CD4-positive, alpha-beta memory T cell (primary cell): ENCODE results near the gene PTPRG. TPM values are rescaled to one million over a fixed set of nuclear protein-coding genes. Genes with fewer than 3 reads are reported as not detected.

ENCODE experiments used
- CTCF ChIA-PET: fragments of 350-600 bp; sonication (Branson Sonifier 250); formaldehyde crosslinking; loops from one replicate; lab custom pipeline; 2021; ENCODE audit warnings: inconsistent platforms; ENCODE audit not compliant: partially characterized antibody; lab: Charles Lee
- POLR2A ChIA-PET: fragments of 350-600 bp; sonication (Branson Sonifier 250); formaldehyde crosslinking; loops from one replicate; lab custom pipeline; 2021; ENCODE audit not compliant: partially characterized antibody; lab: Charles Lee
- DNase-seq, 5 donors: peaks; one replicate each; pipeline versions ENCODE4 v3.0.0 to v3.0.0-alpha.2; 2020 to 2022; ENCODE audit warnings: mixed read lengths in 1 of 5
- H3K27ac ChIP-seq: one replicate; pipeline ENCODE4 v1.7.0; 2013; ENCODE audit warnings: low read depth, low read length
- H3K27me3 ChIP-seq: 2 replicates; pipeline ENCODE4 v1.7.0; 2013; ENCODE audit warnings: mild to moderate bottlenecking, low read length, moderate library complexity; ENCODE audit not compliant: insufficient read depth
- H3K36me3 ChIP-seq: 2 replicates; pipeline ENCODE4 v1.7.0; 2013; ENCODE audit warnings: mild to moderate bottlenecking, low read length, moderate library complexity; ENCODE audit not compliant: insufficient read depth
- H3K4me1 ChIP-seq: 2 replicates; pipeline ENCODE4 v1.7.0; 2013; ENCODE audit warnings: mild to moderate bottlenecking, low read length, moderate library complexity; ENCODE audit not compliant: insufficient read depth
- H3K4me3 ChIP-seq, 2 donors: one replicate each; pipeline ENCODE4 v1.7.0; 2013; ENCODE audit warnings: low read length in 2 of 2, mild to moderate bottlenecking in 1 of 2
- H3K9me3 ChIP-seq, 2 donors: one replicate each; pipeline ENCODE4 v1.7.0; 2013; ENCODE audit warnings: low read length in 2 of 2, control low read depth in 1 of 2; ENCODE audit not compliant: control insufficient read depth in 1 of 2
- H3K27ac Mint-ChIP-seq, 7 donors: one replicate each; pipeline ENCODE4 v1.8.0; 2020 to 2021; ENCODE audit warnings: mixed read lengths in 7 of 7, mild to moderate bottlenecking in 6 of 7, inconsistent platforms in 3 of 7, moderate library complexity in 3 of 7
- H3K27me3 Mint-ChIP-seq, 2 donors: one replicate each; pipeline ENCODE4 v1.8.0; 2020 to 2021; ENCODE audit warnings: mixed read lengths in 2 of 2
- H3K36me3 Mint-ChIP-seq, 2 donors: one replicate each; pipeline ENCODE4 v1.8.0; 2020 to 2021; ENCODE audit warnings: mixed read lengths in 2 of 2, inconsistent platforms in 1 of 2, mild to moderate bottlenecking in 1 of 2
- H3K4me1 Mint-ChIP-seq, 4 donors: one replicate each; pipeline ENCODE4 v1.8.0; 2020 to 2021; ENCODE audit warnings: mixed read lengths in 4 of 4, mild to moderate bottlenecking in 1 of 4
- H3K4me3 Mint-ChIP-seq, 8 donors: one replicate each; pipeline ENCODE4 v1.8.0; 2020 to 2021; ENCODE audit warnings: mixed read lengths in 8 of 8, mild to moderate bottlenecking in 7 of 8, moderate library complexity in 6 of 8, inconsistent platforms in 3 of 8
- H3K9me3 Mint-ChIP-seq, 8 donors: one replicate each; pipeline ENCODE4 v1.8.0; 2020 to 2021; ENCODE audit warnings: mixed read lengths in 8 of 8, mild to moderate bottlenecking in 5 of 8, inconsistent platforms in 3 of 8, moderate library complexity in 1 of 8
- intact Hi-C: fragments of 100-400 bp; cut with micrococcal nuclease; formaldehyde crosslinking; loops from one replicate; pipeline ENCODE4 v1.15.1; 2023
- polyA plus RNA-seq, 2 donors: library from polyadenylated mRNA; unstranded; fragments of 300-500 nt; fragmentation: Illumina TruSeq; gene quantifications; one replicate each; pipeline ENCODE4 v1.2.3, GENCODE V29; 2021
- total RNA-seq, 2 experiments: library from RNA; stranded (reverse); gene quantifications; one replicate each; pipeline ENCODE4 v1.2.3, GENCODE V29; 2021

PTPRG gene
- total and polyA plus RNA-seq, 4 experiments from 2014 or later, result not detected

DNA sequence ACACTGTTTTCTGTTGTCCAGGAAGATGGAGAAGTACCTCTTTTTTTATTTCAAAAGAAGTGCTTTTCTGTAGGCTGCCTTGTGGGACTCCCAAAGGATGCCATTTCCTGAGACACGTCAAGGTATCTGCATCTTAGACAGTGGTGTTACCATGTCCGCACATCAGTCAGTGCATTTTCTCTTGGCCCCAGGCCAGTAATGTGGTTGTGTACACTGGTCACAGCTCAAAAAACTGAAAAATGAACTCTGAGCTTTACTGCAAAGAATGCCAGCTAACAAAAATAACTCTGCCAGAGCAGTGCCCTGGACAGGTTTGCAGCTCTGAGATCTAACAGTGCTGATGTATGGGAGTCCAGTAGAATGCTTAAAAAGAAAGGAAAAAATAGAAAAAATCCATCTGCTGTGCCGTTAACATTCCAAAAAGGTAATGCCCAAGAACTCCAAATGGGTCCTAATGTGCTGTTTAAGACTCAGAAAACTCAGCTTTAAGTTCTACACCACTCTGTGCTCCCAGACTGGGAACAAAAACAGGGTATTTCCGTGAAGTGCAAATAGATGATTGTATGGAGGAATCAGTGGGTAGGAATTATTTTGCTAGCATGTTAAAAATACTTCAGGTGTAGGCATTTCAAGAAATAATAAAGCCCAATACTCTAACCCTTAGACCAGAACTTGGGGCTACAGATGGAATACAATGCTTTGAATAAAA is 496.1 kb downstream of the PTPRG start:
- no peak overlapping the region for H3K27ac ChIP-seq
- no peak for DNase-seq
- no peaks in the 10 kb centered on the region for H3K9me3 ChIP-seq
- H3K27me3 ChIP-seq, result no peaks in the 10 kb centered on the region
- Mint-ChIP-seq H3K4me1 (no peaks in the 10 kb centered on the region), H3K9me3 (peaks cover 0 to 8% (median 2%) of the 10 kb centered on the region in 8 donors), H3K4me3 (no peak overlapping the region), H3K27ac (no peak overlapping the region), H3K36me3 (no peaks in the 10 kb centered on the region), H3K27me3 (peaks cover 2 to 3% of the 10 kb centered on the region in 2 donors)
- H3K4me3 ChIP-seq, result no peak overlapping the region
- intact Hi-C loops, result no loop called here
- no peaks in the 10 kb centered on the region for H3K36me3 ChIP-seq
- ChIA-PET POLR2A (no interaction called here), CTCF (no interaction called here)
- no peaks in the 10 kb centered on the region for H3K4me1 ChIP-seq

DNA sequence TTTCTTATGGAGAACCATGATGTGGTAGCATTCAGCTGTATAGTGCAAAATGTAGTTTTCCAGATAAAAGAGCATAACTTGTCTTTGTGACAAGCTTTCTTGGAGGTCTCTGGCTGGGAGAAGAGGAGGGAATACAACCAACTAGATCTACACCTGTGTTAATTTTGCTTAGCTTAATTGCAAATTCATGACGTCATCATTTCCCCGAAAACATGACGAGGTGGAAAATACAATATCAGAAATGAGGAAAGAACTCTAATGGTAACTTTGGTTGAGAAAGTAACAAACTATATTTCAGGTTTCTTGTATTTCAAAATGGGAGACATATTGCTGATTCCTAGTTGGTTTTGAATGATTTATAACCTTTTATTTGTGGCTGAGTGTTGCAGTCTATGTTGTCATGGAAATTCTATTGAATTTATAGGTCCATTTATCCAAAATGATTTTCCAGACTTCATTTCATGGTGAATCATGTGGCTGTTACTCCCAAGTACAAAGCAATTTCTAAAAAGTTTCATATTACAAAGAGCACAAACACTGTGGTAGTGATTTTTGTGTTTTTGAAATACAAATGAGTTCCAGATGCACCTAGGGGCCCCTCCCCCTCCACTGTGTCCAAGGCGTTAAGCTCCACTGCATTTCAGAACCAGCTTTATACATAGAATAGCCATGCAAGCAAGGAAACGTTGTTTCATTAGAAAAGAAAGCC is 504.8 kb downstream of the PTPRG start:
- Mint-ChIP-seq H3K9me3 (peaks cover 0 to 11% (median under 1%) of the 10 kb centered on the region in 8 donors), H3K4me1 (no peaks in the 10 kb centered on the region), H3K27me3 (peaks cover 0 to 2% of the 10 kb centered on the region in 2 donors), H3K27ac (no peak overlapping the region), H3K4me3 (no peak overlapping the region), H3K36me3 (no peaks in the 10 kb centered on the region)
- ChIA-PET CTCF (no interaction called here), POLR2A (no interaction called here)
- intact Hi-C loops, result no loop called here
- no peaks in the 10 kb centered on the region for H3K27me3 ChIP-seq
- no peaks in the 10 kb centered on the region for H3K4me1 ChIP-seq
- H3K27ac ChIP-seq, result no peak overlapping the region
- no peaks in the 10 kb centered on the region for H3K36me3 ChIP-seq
- H3K9me3 ChIP-seq, result no peaks in the 10 kb centered on the region
- DNase-seq, result no peak
- no peak overlapping the region for H3K4me3 ChIP-seq

GRCh38 chr3:62068337-62068736 is 507.0 kb downstream of the PTPRG start:
- H3K27me3 Mint-ChIP-seq, result no peaks in the 10 kb centered on the region
- no peaks in the 10 kb centered on the region for H3K36me3 ChIP-seq
- H3K27ac Mint-ChIP-seq, result no peak overlapping the region
- intact Hi-C loops, result no loop called here
- ChIA-PET CTCF (no interaction called here), POLR2A (no interaction called here)
- H3K4me3 ChIP-seq, result no peak overlapping the region
- no peaks in the 10 kb centered on the region for H3K27me3 ChIP-seq
- H3K4me1 ChIP-seq, result no peaks in the 10 kb centered on the region
- H3K9me3 ChIP-seq, result no peaks in the 10 kb centered on the region
- H3K36me3 Mint-ChIP-seq, result no peaks in the 10 kb centered on the region
- H3K4me3 Mint-ChIP-seq, result no peak overlapping the region
- H3K27ac ChIP-seq, result no peak overlapping the region
- no peak for DNase-seq
- H3K4me1 Mint-ChIP-seq, result no peaks in the 10 kb centered on the region
- H3K9me3 Mint-ChIP-seq, result peaks cover 0 to 3% (median under 1%) of the 10 kb centered on the region in 8 donors

DNA sequence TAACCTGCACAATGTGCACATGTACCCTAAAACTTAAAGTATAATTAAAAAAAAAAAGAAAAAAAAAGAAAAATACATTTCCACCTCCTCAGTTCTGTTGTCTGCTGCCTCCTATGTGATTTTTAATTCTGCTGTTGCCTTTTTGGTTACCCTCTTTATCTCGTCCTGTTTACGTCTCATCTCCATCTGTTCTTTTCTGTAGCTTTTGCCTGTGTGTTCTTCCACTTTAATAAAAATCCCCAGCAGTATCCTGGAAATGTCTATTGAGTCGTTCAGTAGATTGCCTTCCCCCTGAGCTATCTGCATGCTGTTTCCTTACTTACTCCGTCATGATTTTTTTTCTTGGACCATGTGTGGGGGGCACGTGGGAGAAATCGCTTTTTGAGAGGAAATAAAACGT is 509.5 kb downstream of the PTPRG start:
- H3K27ac ChIP-seq, result no peak overlapping the region
- ChIA-PET CTCF (no interaction called here), POLR2A (no interaction called here)
- no peaks in the 10 kb centered on the region for H3K9me3 ChIP-seq
- DNase-seq, result no peak
- Mint-ChIP-seq H3K36me3 (no peaks in the 10 kb centered on the region), H3K27me3 (no peaks in the 10 kb centered on the region), H3K4me1 (no peaks in the 10 kb centered on the region), H3K4me3 (no peak overlapping the region), H3K27ac (no peak overlapping the region), H3K9me3 (peaks cover 0 to 2% (median 0%) of the 10 kb centered on the region in 8 donors)
- H3K4me3 ChIP-seq, result no peak overlapping the region
- no peaks in the 10 kb centered on the region for H3K27me3 ChIP-seq
- no peaks in the 10 kb centered on the region for H3K36me3 ChIP-seq
- intact Hi-C loops, result no loop called here
- no peaks in the 10 kb centered on the region for H3K4me1 ChIP-seq

DNA sequence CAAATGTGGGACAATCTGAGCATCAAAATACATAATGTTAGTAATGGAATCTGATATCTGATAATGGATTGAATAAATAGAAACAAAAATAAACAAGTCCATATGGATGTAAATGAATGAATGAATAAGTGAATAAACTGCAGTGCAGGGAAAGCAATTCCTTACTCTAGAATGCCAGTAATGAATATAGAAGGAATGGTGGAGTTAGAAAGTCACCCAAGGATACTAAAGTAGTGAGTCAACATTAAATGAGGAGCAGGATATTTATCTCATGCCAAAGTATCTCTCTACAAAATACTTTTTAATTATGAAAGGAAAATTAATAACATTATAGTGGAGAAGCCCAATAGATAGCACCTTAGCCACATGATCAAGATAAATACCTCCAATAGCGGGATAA is 511.7 kb downstream of the PTPRG start:
- no peaks in the 10 kb centered on the region for H3K36me3 ChIP-seq
- H3K27me3 ChIP-seq, result no peaks in the 10 kb centered on the region
- ChIA-PET POLR2A (no interaction called here), CTCF (no interaction called here)
- H3K4me1 ChIP-seq, result no peaks in the 10 kb centered on the region
- no peak overlapping the region for H3K4me3 ChIP-seq
- Mint-ChIP-seq H3K36me3 (no peaks in the 10 kb centered on the region), H3K27me3 (no peaks in the 10 kb centered on the region), H3K27ac (no peak overlapping the region), H3K4me3 (no peak overlapping the region), H3K9me3 (peaks cover 0 to 3% (median 0%) of the 10 kb centered on the region in 8 donors), H3K4me1 (no peaks in the 10 kb centered on the region)
- no peaks in the 10 kb centered on the region for H3K9me3 ChIP-seq
- no peak overlapping the region for H3K27ac ChIP-seq
- no peak for DNase-seq
- intact Hi-C loops, result no loop called here

DNA sequence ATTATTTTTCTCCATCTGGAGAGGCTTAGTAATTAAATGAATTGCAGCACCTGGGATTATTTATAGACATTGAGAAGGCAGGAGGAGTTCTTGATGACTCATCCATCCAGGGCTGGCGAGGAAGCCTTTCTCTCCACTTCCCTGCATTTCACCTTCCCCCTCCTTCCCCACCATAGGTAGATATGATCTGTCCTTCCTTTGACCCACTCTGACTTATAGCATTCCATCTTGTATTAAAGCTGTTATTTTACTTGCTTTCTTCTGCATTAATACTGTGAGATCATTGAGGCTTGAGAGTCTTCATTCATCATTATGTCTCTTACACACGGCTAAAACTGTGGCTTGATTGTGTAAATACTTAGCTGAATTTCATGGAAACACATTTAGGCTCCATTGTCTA is 523.2 kb downstream of the PTPRG start:
- no peak overlapping the region for H3K4me3 Mint-ChIP-seq
- Histone ChIP-seq H3K36me3 (no peaks in the 10 kb centered on the region), H3K4me1 (no peaks in the 10 kb centered on the region), H3K4me3 (no peak overlapping the region), H3K9me3 (no peaks in the 10 kb centered on the region), H3K27me3 (no peaks in the 10 kb centered on the region), H3K27ac (no peak overlapping the region)
- no peaks in the 10 kb centered on the region for H3K36me3 Mint-ChIP-seq
- intact Hi-C loops, result no loop called here
- no peak for DNase-seq
- no peak overlapping the region for H3K27ac Mint-ChIP-seq
- H3K27me3 Mint-ChIP-seq, result no peaks in the 10 kb centered on the region
- H3K9me3 Mint-ChIP-seq, result peaks cover 0 to 10% (median 0%) of the 10 kb centered on the region in 8 donors
- POLR2A ChIA-PET, result no interaction called here
- CTCF ChIA-PET, result no interaction called here
- no peaks in the 10 kb centered on the region for H3K4me1 Mint-ChIP-seq

DNA sequence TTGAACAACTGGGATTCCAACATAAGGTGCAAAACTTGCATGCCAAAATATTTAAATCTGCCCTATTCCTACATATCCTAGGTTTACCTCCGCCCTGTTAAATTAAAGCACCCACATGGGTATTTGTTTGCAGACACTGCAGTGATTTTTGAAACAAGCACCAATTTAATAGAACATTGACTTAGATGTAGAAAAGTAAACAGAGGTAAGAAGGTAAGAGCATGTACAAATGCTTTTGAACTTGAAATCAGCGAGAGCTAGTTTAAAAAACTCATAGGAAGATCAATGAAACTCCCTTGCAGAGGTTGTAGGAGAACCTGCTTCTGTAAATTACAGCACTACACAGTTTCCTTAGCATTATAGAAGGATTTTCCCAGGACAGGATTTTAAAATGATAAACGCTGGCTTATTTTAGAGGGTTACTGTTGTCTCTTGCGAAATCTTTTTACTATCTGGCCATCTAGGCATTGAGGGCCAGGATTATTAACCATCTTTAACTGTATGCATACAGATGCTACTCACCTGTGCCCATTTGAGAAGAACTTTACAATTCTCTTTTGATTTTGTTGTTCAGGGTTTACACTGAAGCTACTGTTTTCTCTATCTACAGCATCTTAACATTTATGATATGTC is 527.2 kb downstream of the PTPRG start:
- CTCF ChIA-PET, result no interaction called here
- peaks cover 0 to 2% (median 0%) of the 10 kb centered on the region in 8 donors for H3K9me3 Mint-ChIP-seq
- POLR2A ChIA-PET, result no interaction called here

More for the DNA sequence above, 527.2 kb downstream of the PTPRG start:
- Histone ChIP-seq H3K9me3 (no peaks in the 10 kb centered on the region), H3K4me1 (no peaks in the 10 kb centered on the region), H3K27me3 (no peaks in the 10 kb centered on the region), H3K4me3 (no peak overlapping the region), H3K27ac (no peak overlapping the region), H3K36me3 (no peaks in the 10 kb centered on the region)
- Mint-ChIP-seq H3K4me1 (no peaks in the 10 kb centered on the region), H3K27ac (no peak overlapping the region), H3K4me3 (no peak overlapping the region), H3K27me3 (peaks cover 0 to 3% of the 10 kb centered on the region in 2 donors), H3K36me3 (no peaks in the 10 kb centered on the region)
- no peak for DNase-seq
- intact Hi-C loops, result no loop called here
